ENCODE results near the gene SMIM44.
"Not testable (repeated sequence)": the region's sequence is repeated elsewhere in the genome, so short reads cannot be mapped to it uniquely, and the experiment has no call there.

SMIM44 gene

GRCh38 chr19:3483226-3483628 lies at the start of gene SMIM44:
Gene SMIM44, minus strand, starts transcription at chr19:3483441. Its CDS starts 38 bp downstream, at chr19:3483403.
- Mint-ChIP-seq H3K9me3 (no peaks in the 10 kb centered on the region), H3K36me3 (ENCODE audit: low read depth) (peaks cover 10% of the 10 kb centered on the region), H3K4me1 (peaks cover 20% of the 10 kb centered on the region), H3K27ac (no peak within 1 kb of the TSS), H3K27me3 (ENCODE audit: low read depth, poor library complexity) (peaks cover 34% of the 10 kb centered on the region), H3K4me3 (no peak within 1 kb of the TSS)
- DNase-seq: no peak
- TF ChIP-seq, protein P1, sequence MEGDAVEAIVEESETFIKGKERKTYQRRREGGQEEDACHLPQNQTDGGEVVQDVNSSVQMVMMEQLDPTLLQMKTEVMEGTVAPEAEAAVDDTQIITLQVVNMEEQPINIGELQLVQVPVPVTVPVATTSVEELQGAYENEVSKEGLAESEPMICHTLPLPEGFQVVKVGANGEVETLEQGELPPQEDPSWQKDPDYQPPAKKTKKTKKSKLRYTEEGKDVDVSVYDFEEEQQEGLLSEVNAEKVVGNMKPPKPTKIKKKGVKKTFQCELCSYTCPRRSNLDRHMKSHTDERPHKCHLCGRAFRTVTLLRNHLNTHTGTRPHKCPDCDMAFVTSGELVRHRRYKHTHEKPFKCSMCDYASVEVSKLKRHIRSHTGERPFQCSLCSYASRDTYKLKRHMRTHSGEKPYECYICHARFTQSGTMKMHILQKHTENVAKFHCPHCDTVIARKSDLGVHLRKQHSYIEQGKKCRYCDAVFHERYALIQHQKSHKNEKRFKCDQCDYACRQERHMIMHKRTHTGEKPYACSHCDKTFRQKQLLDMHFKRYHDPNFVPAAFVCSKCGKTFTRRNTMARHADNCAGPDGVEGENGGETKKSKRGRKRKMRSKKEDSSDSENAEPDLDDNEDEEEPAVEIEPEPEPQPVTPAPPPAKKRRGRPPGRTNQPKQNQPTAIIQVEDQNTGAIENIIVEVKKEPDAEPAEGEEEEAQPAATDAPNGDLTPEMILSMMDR (IDR thresholded peaks at IDR 0.05): no peak

GRCh38 chr19:3533033-3533432 lies 49.8 kb upstream of the SMIM44 start:
- TF ChIP-seq, protein P1 (IDR thresholded peaks at IDR 0.05): no peak
- H3K9me3 Mint-ChIP-seq: no peaks in the 10 kb centered on the region
- no peak for DNase-seq
- H3K4me1 Mint-ChIP-seq: no peaks in the 10 kb centered on the region
- H3K27me3 Mint-ChIP-seq (ENCODE audit: low read depth, poor library complexity): no peaks in the 10 kb centered on the region
- no peak overlapping the region for H3K27ac Mint-ChIP-seq
- peaks cover 13% of the 10 kb centered on the region for H3K36me3 Mint-ChIP-seq (ENCODE audit: low read depth)
- H3K4me3 Mint-ChIP-seq: no peak overlapping the region

GRCh38 chr19:3532154-3532786 lies 49.0 kb upstream of the SMIM44 start:
- Mint-ChIP-seq H3K27me3 (ENCODE audit: low read depth, poor library complexity) (no peaks in the 10 kb centered on the region), H3K9me3 (no peaks in the 10 kb centered on the region), H3K4me1 (no peaks in the 10 kb centered on the region), H3K4me3 (no peak overlapping the region), H3K27ac (no peak overlapping the region), H3K36me3 (ENCODE audit: low read depth) (peaks cover 13% of the 10 kb centered on the region)
- TF ChIP-seq, protein P1 (IDR thresholded peaks at IDR 0.05): no peak
- no peak for DNase-seq

GRCh38 chr19:3531716-3532115 lies 48.5 kb upstream of the SMIM44 start:
- no peak for DNase-seq
- Mint-ChIP-seq H3K9me3 (no peaks in the 10 kb centered on the region), H3K4me3 (no peak overlapping the region), H3K4me1 (no peaks in the 10 kb centered on the region), H3K36me3 (ENCODE audit: low read depth) (peaks cover 13% of the 10 kb centered on the region), H3K27me3 (ENCODE audit: low read depth, poor library complexity) (no peaks in the 10 kb centered on the region), H3K27ac (no peak overlapping the region)
- TF ChIP-seq, protein P1 (IDR thresholded peaks at IDR 0.05): no peak

GRCh38 chr19:3530389-3530788 lies 47.1 kb upstream of the SMIM44 start:
- H3K27ac Mint-ChIP-seq: no peak overlapping the region
- H3K36me3 Mint-ChIP-seq (ENCODE audit: low read depth): peaks cover 13% of the 10 kb centered on the region

DNA sequence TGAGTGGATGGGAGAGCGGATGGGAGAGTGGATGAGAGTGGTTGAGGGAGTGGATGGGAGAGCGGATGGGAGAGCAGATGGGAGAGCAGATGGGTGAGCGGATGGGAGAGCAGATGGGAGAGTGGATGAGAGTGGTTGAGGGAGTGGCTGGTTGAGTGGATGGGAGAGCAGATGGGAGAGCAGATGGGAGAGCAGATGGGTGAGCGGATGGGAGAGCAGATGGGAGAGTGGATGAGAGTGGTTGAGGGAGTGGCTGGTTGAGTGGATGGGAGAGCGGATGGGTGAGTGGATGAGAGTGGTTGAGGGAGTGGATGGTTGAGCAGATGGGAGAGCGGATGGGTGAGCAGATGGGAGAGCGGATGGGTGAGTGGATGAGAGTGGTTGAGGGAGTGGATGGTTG lies 46.1 kb upstream of the SMIM44 start:
- H3K27ac Mint-ChIP-seq; H3K4me3 Mint-ChIP-seq; DNase-seq; H3K9me3 Mint-ChIP-seq; H3K36me3 Mint-ChIP-seq (ENCODE audit: low read depth); H3K27me3 Mint-ChIP-seq (ENCODE audit: low read depth, poor library complexity); H3K4me1 Mint-ChIP-seq: not testable (repeated sequence)

More at GRCh38 chr19:3530389-3530788, 47.1 kb upstream of the SMIM44 start:
- Mint-ChIP-seq H3K4me1 (no peaks in the 10 kb centered on the region), H3K4me3 (no peak overlapping the region), H3K9me3 (no peaks in the 10 kb centered on the region), H3K27me3 (ENCODE audit: low read depth, poor library complexity) (no peaks in the 10 kb centered on the region)
- TF ChIP-seq, protein P1 (IDR thresholded peaks at IDR 0.05): no peak
- no peak for DNase-seq
